Neuronal stem cell (in vitro differentiated cells): ENCODE measurements around the gene MRTFB.

Source experiments
- DNase-seq: peaks from one replicate; pipeline ENCODE4 v3.0.0-alpha.2; 2013; ENCODE audit warnings: low spot score
- H2AFZ ChIP-seq: one replicate; pipeline ENCODE4 v1.6.1; 2013; ENCODE audit warnings: mild to moderate bottlenecking, low read length, inconsistent platforms
- H2AK5ac ChIP-seq: 2 replicates; pipeline ENCODE4 v1.6.1; 2013; ENCODE audit warnings: low read depth, mild to moderate bottlenecking, inconsistent platforms, low read length, moderate library complexity, mixed read lengths
- H2BK120ac ChIP-seq: 2 replicates; pipeline ENCODE4 v1.6.1; 2013; ENCODE audit warnings: low read depth, mild to moderate bottlenecking, inconsistent platforms, low read length, moderate library complexity, mixed read lengths
- H2BK12ac ChIP-seq: one replicate; pipeline ENCODE4 v1.6.1; 2013; ENCODE audit warnings: low read length, inconsistent platforms
- H2BK15ac ChIP-seq: 2 replicates; pipeline ENCODE4 v1.6.1; 2013; ENCODE audit warnings: mild to moderate bottlenecking, low read length, inconsistent platforms, mixed read lengths
- H2BK5ac ChIP-seq: one replicate; pipeline ENCODE4 v1.6.1; 2013; ENCODE audit warnings: inconsistent platforms, mild to moderate bottlenecking, low read length, moderate library complexity
- H3K14ac ChIP-seq: one replicate; pipeline ENCODE4 v1.6.1; 2013; ENCODE audit warnings: low read length, inconsistent platforms
- H3K18ac ChIP-seq: 2 replicates; pipeline ENCODE4 v1.6.1; 2013; ENCODE audit warnings: low read length, inconsistent platforms
- H3K23ac ChIP-seq: 2 replicates; pipeline ENCODE4 v1.6.1; 2013; ENCODE audit warnings: low read depth, mild to moderate bottlenecking, mixed read lengths, low read length, inconsistent platforms; ENCODE audit not compliant: poor library complexity
- H3K27ac ChIP-seq: replicated peaks from 3 replicates; pipeline ENCODE4 v1.5.1; 2013; ENCODE audit warnings: low read length, inconsistent platforms
- H3K27me3 ChIP-seq, 3 experiments: 2 replicates each; pipeline ENCODE4 v1.6.1; 2013; ENCODE audit warnings: low read length in 3 of 3, mild to moderate bottlenecking in 2 of 3, inconsistent platforms in 1 of 3, low read depth in 1 of 3, mixed read lengths in 1 of 3, moderate library complexity in 1 of 3; ENCODE audit not compliant: control insufficient read depth in 3 of 3, insufficient read depth in 3 of 3
- H3K36me3 ChIP-seq, 2 donors: replicated peaks in 1 of 2; 2 replicates each; pipeline ENCODE4 v1.6.1; 2013; ENCODE audit warnings: low read length in 2 of 2; ENCODE audit not compliant: control insufficient read depth in 2 of 2, insufficient read depth in 2 of 2
- H3K4ac ChIP-seq: 2 replicates; pipeline ENCODE4 v1.6.1; 2013; ENCODE audit warnings: inconsistent platforms, mild to moderate bottlenecking, low read length, moderate library complexity
- H3K4me1 ChIP-seq, 2 donors: 1 replicate in 1 of 2; 2 replicates in 1 of 2; pipeline ENCODE4 v1.6.1; 2013; ENCODE audit warnings: low read length in 2 of 2, low read depth in 1 of 2; ENCODE audit not compliant: control insufficient read depth in 2 of 2, insufficient read depth in 1 of 2
- H3K4me2 ChIP-seq: one replicate; pipeline ENCODE4 v1.6.1; 2013; ENCODE audit warnings: mild to moderate bottlenecking, low read length, inconsistent platforms; ENCODE audit not compliant: insufficient read depth, poor library complexity, severe bottlenecking
- H3K4me3 ChIP-seq, 2 donors: 2 replicates each; pipeline ENCODE4 v1.5.1; 2013; ENCODE audit warnings: low read length in 2 of 2, mild to moderate bottlenecking in 2 of 2, inconsistent platforms in 1 of 2, moderate library complexity in 1 of 2
- H3K79me1 ChIP-seq: one replicate; pipeline ENCODE4 v1.6.1; 2013; ENCODE audit warnings: low read depth, mild to moderate bottlenecking, inconsistent platforms, low read length, moderate library complexity
- H3K9ac ChIP-seq: one replicate; pipeline ENCODE4 v1.6.1; 2013; ENCODE audit warnings: mild to moderate bottlenecking, low read depth, low read length, inconsistent platforms; ENCODE audit not compliant: poor library complexity
- H3K9me3 ChIP-seq, 2 donors: replicated peaks in 1 of 2; 2 replicates each; pipeline versions ENCODE3 to v1.6.1; 2013; ENCODE audit warnings: low read length in 2 of 2, mild to moderate bottlenecking in 2 of 2, inconsistent platforms in 1 of 2, low read depth in 1 of 2, mixed read lengths in 1 of 2, moderate library complexity in 1 of 2; ENCODE audit not compliant: control insufficient read depth in 2 of 2, insufficient read depth in 1 of 2
- H4K8ac ChIP-seq: one replicate; pipeline ENCODE4 v1.6.1; 2013; ENCODE audit warnings: low read depth, mild to moderate bottlenecking, inconsistent platforms, low read length, moderate library complexity
- H4K91ac ChIP-seq: one replicate; pipeline ENCODE4 v1.6.1; 2013; ENCODE audit warnings: low read length, low read depth, mild to moderate bottlenecking, inconsistent platforms; ENCODE audit not compliant: poor library complexity
- WGBS, 2 donors: extraction: QIAGEN DNeasy Blood & Tissue Kit; methylation state at CpG; one replicate each; pipeline ENCODE4 v1.1.7; 2013; ENCODE audit warnings: missing lambda C conversion rate in 2 of 2, mixed read lengths in 1 of 2; ENCODE audit not compliant: insufficient read length in 2 of 2, insufficient replicate concordance in 1 of 2; ENCODE audit errors: extremely low coverage in 2 of 2; 5-methylcytosine and 5-hydroxymethylcytosine counted together

Gene MRTFB

GRCh38 chr16:14275934-14276333 is 204.8 kb downstream of the MRTFB start:
- Histone ChIP-seq H3K27me3 (no peaks in the 10 kb centered on the region), H3K23ac (no peak overlapping the region), H3K9me3 (peaks cover 0 to 1% of the 10 kb centered on the region in 2 donors), H2AFZ (no peak overlapping the region), H2BK120ac (no peak overlapping the region), H3K4me2 (no peak overlapping the region), H3K36me3 (no peaks in the 10 kb centered on the region), H3K4me3 (no peak overlapping the region), H3K18ac (no peak overlapping the region), H3K14ac (no peak overlapping the region), H3K79me1 (no peaks in the 10 kb centered on the region), H4K8ac (no peak overlapping the region), H4K91ac (no peak overlapping the region), H3K4ac (no peak overlapping the region), H3K4me1 (no peaks in the 10 kb centered on the region), H3K27ac (no peak overlapping the region), H2BK15ac (no peak overlapping the region), H2AK5ac (no peak overlapping the region), H3K9ac (no peak overlapping the region), H2BK12ac (no peak overlapping the region), H2BK5ac (no peak overlapping the region)
- WGBS, 2 donors: no CpG with 5 or more reads among the region's 3 CpGs
- no peak for DNase-seq

DNA sequence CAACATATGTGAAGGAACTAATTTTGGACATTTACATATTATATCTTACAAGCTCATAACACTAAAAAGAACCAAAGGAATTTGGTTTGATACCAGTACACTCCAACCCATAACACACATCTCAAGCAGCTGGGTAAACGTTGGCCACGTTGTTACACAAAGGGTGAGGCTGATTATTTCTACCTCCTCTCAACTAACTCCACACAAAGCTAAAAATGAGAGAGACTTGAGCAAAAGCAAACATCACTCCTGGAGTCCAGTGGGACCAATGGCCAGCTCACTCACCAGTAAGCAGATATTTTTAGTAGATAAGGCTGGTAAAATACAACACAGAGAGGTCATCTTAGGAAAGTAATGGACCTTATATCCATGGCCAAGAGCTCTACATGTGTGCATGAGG is 207.6 kb downstream of the MRTFB start:
- Histone ChIP-seq H3K9ac (no peak overlapping the region), H3K36me3 (no peaks in the 10 kb centered on the region), H3K18ac (no peak overlapping the region), H2AFZ (no peak overlapping the region), H3K4me3 (no peak overlapping the region), H2AK5ac (no peak overlapping the region), H2BK12ac (no peak overlapping the region), H2BK5ac (no peak overlapping the region), H3K9me3 (no peaks in the 10 kb centered on the region), H3K14ac (no peak overlapping the region), H3K4me1 (peaks cover 2 to 4% of the 10 kb centered on the region in 2 donors), H3K4me2 (no peak overlapping the region), H4K8ac (no peak overlapping the region), H3K4ac (no peak overlapping the region), H4K91ac (no peak overlapping the region), H2BK120ac (no peak overlapping the region), H3K27ac (no peak overlapping the region), H3K27me3 (peaks cover 0 to 3% (median 0%) of the 10 kb centered on the region in 3 experiments), H3K79me1 (no peaks in the 10 kb centered on the region), H3K23ac (no peak overlapping the region), H2BK15ac (no peak overlapping the region)
- no peak for DNase-seq
- no CpG with 5 or more reads among the region's 2 CpGs for WGBS, 2 donors

DNA sequence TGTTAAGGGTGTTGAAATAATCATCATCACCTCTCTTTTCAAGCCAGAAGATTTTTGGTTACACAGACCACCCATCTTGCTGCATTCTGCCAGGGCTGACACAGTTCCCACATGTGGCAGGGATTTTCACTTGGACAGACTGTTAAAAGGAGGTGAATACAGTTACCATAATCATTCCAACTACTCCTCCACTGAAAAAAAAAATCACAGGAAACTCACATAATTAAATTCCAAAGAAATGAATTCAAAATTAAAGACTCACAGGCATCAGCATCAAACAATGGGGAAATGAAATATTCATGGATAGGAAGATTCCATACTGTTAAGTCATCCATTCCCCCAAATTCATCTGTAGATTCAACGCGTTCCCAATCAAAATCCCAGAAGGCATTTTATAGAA is 209.4 kb downstream of the MRTFB start:
- no peak overlapping the region for H3K4me2 ChIP-seq
- no CpG with 5 or more reads among the region's 2 CpGs for WGBS, 2 donors
- no peak overlapping the region for H3K18ac ChIP-seq
- H3K79me1 ChIP-seq: no peaks in the 10 kb centered on the region
- no peak overlapping the region for H4K8ac ChIP-seq
- H3K23ac ChIP-seq: no peak overlapping the region
- no peak overlapping the region for H3K4me3 ChIP-seq
- no peak overlapping the region for H2BK12ac ChIP-seq
- H3K4me1 ChIP-seq: peaks cover 3 to 4% of the 10 kb centered on the region in 2 donors
- H3K27ac ChIP-seq: no peak overlapping the region
- H3K9ac ChIP-seq: no peak overlapping the region
- no peak overlapping the region for H2BK120ac ChIP-seq
- peaks cover 0 to 5% (median 0%) of the 10 kb centered on the region in 3 experiments for H3K27me3 ChIP-seq
- no peaks in the 10 kb centered on the region for H3K9me3 ChIP-seq
- no peak overlapping the region for H2AK5ac ChIP-seq
- no peak overlapping the region for H4K91ac ChIP-seq
- H3K14ac ChIP-seq: no peak overlapping the region
- no peak overlapping the region for H2AFZ ChIP-seq
- H2BK15ac ChIP-seq: no peak overlapping the region
- DNase-seq: no peak
- H3K4ac ChIP-seq: no peak overlapping the region
- no peaks in the 10 kb centered on the region for H3K36me3 ChIP-seq
- H2BK5ac ChIP-seq: no peak overlapping the region

GRCh38 chr16:14283786-14284185 is 212.7 kb downstream of the MRTFB start:
- Histone ChIP-seq H3K4me3 (no peak overlapping the region), H2BK15ac (no peak overlapping the region), H3K4me2 (no peak overlapping the region), H3K27me3 (peaks cover 0 to 5% (median 0%) of the 10 kb centered on the region in 3 experiments), H3K79me1 (no peaks in the 10 kb centered on the region), H4K8ac (no peak overlapping the region), H3K9me3 (no peaks in the 10 kb centered on the region), H3K14ac (no peak overlapping the region), H2AK5ac (no peak overlapping the region), H4K91ac (no peak overlapping the region), H2BK120ac (no peak overlapping the region), H3K4ac (no peak overlapping the region), H3K4me1 (peaks cover 4 to 8% of the 10 kb centered on the region in 2 donors), H3K23ac (no peak overlapping the region), H2AFZ (no peak overlapping the region), H3K27ac (no peak overlapping the region), H2BK12ac (no peak overlapping the region), H3K9ac (no peak overlapping the region), H3K36me3 (no peaks in the 10 kb centered on the region), H2BK5ac (no peak overlapping the region), H3K18ac (no peak overlapping the region)
- WGBS, 2 donors: no CpG with 5 or more reads among the region's 7 CpGs
- DNase-seq: no peak
